Camera-type eye (tissue), 1 donor: ENCODE results near the gene NF2. TPM values are rescaled to one million over a fixed set of nuclear protein-coding genes. Genes with fewer than 3 reads are reported as not detected.

ENCODE experiments used
- total RNA-seq: library from RNA; depleted of rRNA; stranded (reverse); fragments of >200 nt; gene quantifications from one replicate; pipeline ENCODE4 v1.2.3, GENCODE V29; 2014

The NF2 gene
- total RNA-seq = 40.9 TPM

GRCh38 chr22:29603358-29604075, at the start of gene NF2:
NF2 (plus strand) TSS chr22:29603633; CDS start chr22:29603999, 366 bp downstream.

GRCh38 chr22:29719899-29720645, 116.6 kb downstream of the NF2 start, which contains the start of gene CABP7:
CABP7 (plus strand) TSS chr22:29720003; CDS start chr22:29720425, 422 bp downstream.

Other genes starting within 250 kb of the NF2 start
- gene AP1B1, start 215.1 kb upstream of the NF2 start, total RNA-seq = 50.9 TPM
- not detected for gene RFPL1, start 165.1 kb upstream of the NF2 start, total RNA-seq
- gene NEFH, start 123.4 kb upstream of the NF2 start, total RNA-seq = 1.8 TPM
- 45.9 TPM for gene THOC5, start 49.9 kb upstream of the NF2 start, total RNA-seq
- 56.5 TPM for gene NIPSNAP1, start 22.5 kb upstream of the NF2 start, total RNA-seq
- 2.3 TPM for gene CABP7, start 116.4 kb downstream of the NF2 start, total RNA-seq
- gene ZMAT5, start 163.4 kb downstream of the NF2 start, total RNA-seq = 20.5 TPM
- gene UQCR10, start 163.7 kb downstream of the NF2 start, total RNA-seq = 36.1 TPM
- 31.0 TPM for gene ASCC2, start 234.6 kb downstream of the NF2 start, total RNA-seq